PC-3 (cell line): ENCODE results near the gene PDSS1. TPM values are rescaled to one million over a fixed set of nuclear protein-coding genes. Genes with fewer than 3 reads are reported as not detected.
"Not testable (repeated sequence)": the region's sequence is repeated elsewhere in the genome, so short reads cannot be mapped to it uniquely, and the experiment has no call there.

Source experiments
- ATAC-seq: fragments of 200-7000 bp; cut with Tn5 transposase; 2 replicates; pipeline ENCODE4 v1.9.1; 2020; ENCODE audit warnings: mild to moderate bottlenecking, moderate library complexity
- Bru-seq: library from RNA; stranded (reverse); fragments of 400-500 nt; gene quantifications from one replicate; lab custom pipeline; 2021; lab: Mats Ljungman, UMichigan
- BruChase-seq, 2 experiments: library from RNA; stranded (reverse); fragments of 400-500 nt; gene quantifications; one replicate each; lab custom pipeline; 2021; lab: Mats Ljungman, UMichigan
- BruUV-seq: library from RNA; stranded (reverse); fragments of 400-500 nt; replicated peaks from 2 replicates; lab custom pipeline; 2021; lab: Mats Ljungman, UMichigan
- CTCF ChIA-PET: fragments of 300-600 bp; sonication (Branson Sonifier 250); formaldehyde crosslinking; loops from one replicate; lab custom pipeline; 2022; ENCODE audit warnings: antibody characterized with exemption; lab: Charles Lee
- POLR2A ChIA-PET: fragments of 300-600 bp; sonication (Branson Sonifier 250); formaldehyde crosslinking; loops from one replicate; lab custom pipeline; 2022; ENCODE audit warnings: antibody characterized with exemption; ENCODE audit not compliant: unreplicated experiment; lab: Charles Lee
- DNase-seq: peaks from one replicate; pipeline ENCODE4 v3.0.0-alpha.2; 2015
- H2AFZ ChIP-seq: fragments of 300-600 bp; sonication (generic); 2 replicates; pipeline ENCODE4 v1.6.0; 2016; ENCODE audit warnings: antibody characterized with exemption, low read length
- H3F3A ChIP-seq: fragments of 300-600 bp; sonication (generic); one replicate; pipeline ENCODE4 v1.6.0; 2017; ENCODE audit warnings: antibody characterized with exemption, low read length, control low read depth, mild to moderate bottlenecking; ENCODE audit not compliant: unreplicated experiment
- H3K27ac ChIP-seq: fragments of 300-600 bp; sonication (generic); 2 replicates; pipeline ENCODE4 v1.5.1; 2016; ENCODE audit warnings: mild to moderate bottlenecking, low read length
- H3K27me3 ChIP-seq: fragments of 300-600 bp; sonication (generic); 2 replicates; pipeline ENCODE4 v1.6.1; 2016; ENCODE audit warnings: low read length, mixed read lengths
- H3K36me3 ChIP-seq: fragments of 300-600 bp; sonication (generic); 2 replicates; pipeline ENCODE4 v1.6.1; 2016; ENCODE audit warnings: low read depth, mixed run types, low read length, mixed read lengths
- H3K4me1 ChIP-seq: fragments of 300-600 bp; sonication (generic); 2 replicates; pipeline ENCODE4 v1.5.1; 2016; ENCODE audit warnings: low read length; ENCODE audit not compliant: insufficient read depth
- H3K4me2 ChIP-seq: fragments of 300-600 bp; sonication (generic); 2 replicates; pipeline ENCODE4 v1.6.0; 2016; ENCODE audit warnings: low read length
- H3K4me3 ChIP-seq: fragments of 300-600 bp; sonication (generic); 2 replicates; pipeline ENCODE4 v1.5.1; 2016; ENCODE audit warnings: mild to moderate bottlenecking, low read length, mixed read lengths
- H3K79me2 ChIP-seq: fragments of 300-600 bp; sonication (generic); 2 replicates; pipeline ENCODE4 v1.6.1; 2017; ENCODE audit warnings: low read length, mixed read lengths
- H3K9ac ChIP-seq: fragments of 300-600 bp; sonication (generic); 2 replicates; pipeline ENCODE4 v1.6.0; 2016; ENCODE audit warnings: mild to moderate bottlenecking, low read length
- H3K9me2 ChIP-seq: fragments of 300-600 bp; sonication (generic); replicated peaks from 2 replicates; pipeline ENCODE4 v1.6.1; 2016; ENCODE audit warnings: mixed run types, low read length, mixed read lengths
- H3K9me3 ChIP-seq: fragments of 300-600 bp; sonication (generic); 2 replicates; pipeline ENCODE4 v1.6.1; 2016; ENCODE audit warnings: low read length, mixed read lengths
- H4K20me1 ChIP-seq: fragments of 300-600 bp; sonication (generic); 2 replicates; pipeline ENCODE4 v1.6.1; 2016; ENCODE audit warnings: low read length, mixed read lengths
- EZH2 ChIP-seq: fragments of 300-600 bp; sonication (generic); IDR thresholded peaks from one replicate; pipeline ENCODE4 v1.6.1; 2017; ENCODE audit warnings: antibody characterized with exemption, mild to moderate bottlenecking, low read length; ENCODE audit not compliant: unreplicated experiment
- EZH2phosphoT487 ChIP-seq: fragments of 300-600 bp; sonication (generic); IDR thresholded peaks from 2 replicates; pipeline ENCODE4 v1.6.1; 2018; ENCODE audit warnings: mild to moderate bottlenecking, antibody characterized with exemption, low read length, borderline replicate concordance
- intact Hi-C: fragments of 100-400 bp; cut with micrococcal nuclease; formaldehyde crosslinking; loops from 2 replicates; pipeline ENCODE4 v1.9.0; 2023
- long read RNA-seq: library from polyadenylated mRNA; unstranded; transcript quantifications from one replicate; pipeline ENCODE4 v2.0.0, GENCODE V29; 2021; ENCODE audit not compliant: unreplicated experiment
- total RNA-seq: library from RNA; depleted of rRNA; stranded (reverse); fragments of >200 nt; gene quantifications from 2 replicates; pipeline ENCODE4 v1.2.3, GENCODE V29; 2014; rRNA removed
- TF ChIP-seq, protein P1 (sequence below): fragments of 300-600 bp; sonication (generic); conservative IDR thresholded peaks from 2 replicates; pipeline ENCODE4 v1.5.1; 2017; ENCODE audit warnings: antibody characterized with exemption, low read depth, mild to moderate bottlenecking, low read length

The PDSS1 gene, protein sequence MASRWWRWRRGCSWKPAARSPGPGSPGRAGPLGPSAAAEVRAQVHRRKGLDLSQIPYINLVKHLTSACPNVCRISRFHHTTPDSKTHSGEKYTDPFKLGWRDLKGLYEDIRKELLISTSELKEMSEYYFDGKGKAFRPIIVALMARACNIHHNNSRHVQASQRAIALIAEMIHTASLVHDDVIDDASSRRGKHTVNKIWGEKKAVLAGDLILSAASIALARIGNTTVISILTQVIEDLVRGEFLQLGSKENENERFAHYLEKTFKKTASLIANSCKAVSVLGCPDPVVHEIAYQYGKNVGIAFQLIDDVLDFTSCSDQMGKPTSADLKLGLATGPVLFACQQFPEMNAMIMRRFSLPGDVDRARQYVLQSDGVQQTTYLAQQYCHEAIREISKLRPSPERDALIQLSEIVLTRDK
- total RNA-seq (16.8 and 29.0 TPM in 2 replicates), Bru-seq, nascent RNA (percentile 60 among the genes with signal in this experiment), BruChase-seq, experiment 1, labeled RNA remaining after a 6-hour chase (percentile 57 among the genes with signal in this experiment), BruChase-seq, experiment 2, labeled RNA remaining after a 2-hour chase (percentile 50 among the genes with signal in this experiment)
- long read RNA-seq, transcript PDSS1-201 (12 exons, 1,626 nt) = major isoform, 7 of 11 reads
- long read RNA-seq, partial matches to known transcripts = 0 of 11 reads
- long read RNA-seq, other reads (novel, unspliced or antisense) = 4 of 11 reads

GRCh38 chr10:26697163-26697921 lies at the start of gene PDSS1:
Gene PDSS1, plus strand, starts transcription at chr10:26697701. Its CDS starts 11 bp downstream, at chr10:26697712.
- peak; percentile 53 for DNase-seq
- CTCF ChIA-PET = no interaction called here
- POLR2A ChIA-PET = no interaction called here
- intact Hi-C loops = no loop called here
- H3K9me3 ChIP-seq = no peaks in the 10 kb centered on the region
- no peaks in the 10 kb centered on the region for H3K27me3 ChIP-seq
- no peaks in the 10 kb centered on the region for H3F3A ChIP-seq
- H2AFZ ChIP-seq = peak within 1 kb of the TSS; percentile 95
- peak within 1 kb of the TSS; percentile 72 for H3K27ac ChIP-seq
- H3K36me3 ChIP-seq = no peaks in the 10 kb centered on the region
- H3K4me3 ChIP-seq = peak within 1 kb of the TSS; percentile 94
- peak within 1 kb of the TSS; percentile 93 for H3K4me2 ChIP-seq
- TF ChIP-seq EZH2 = no peak
- TF ChIP-seq EZH2phosphoT487 = no peak
- TF ChIP-seq, protein P1, sequence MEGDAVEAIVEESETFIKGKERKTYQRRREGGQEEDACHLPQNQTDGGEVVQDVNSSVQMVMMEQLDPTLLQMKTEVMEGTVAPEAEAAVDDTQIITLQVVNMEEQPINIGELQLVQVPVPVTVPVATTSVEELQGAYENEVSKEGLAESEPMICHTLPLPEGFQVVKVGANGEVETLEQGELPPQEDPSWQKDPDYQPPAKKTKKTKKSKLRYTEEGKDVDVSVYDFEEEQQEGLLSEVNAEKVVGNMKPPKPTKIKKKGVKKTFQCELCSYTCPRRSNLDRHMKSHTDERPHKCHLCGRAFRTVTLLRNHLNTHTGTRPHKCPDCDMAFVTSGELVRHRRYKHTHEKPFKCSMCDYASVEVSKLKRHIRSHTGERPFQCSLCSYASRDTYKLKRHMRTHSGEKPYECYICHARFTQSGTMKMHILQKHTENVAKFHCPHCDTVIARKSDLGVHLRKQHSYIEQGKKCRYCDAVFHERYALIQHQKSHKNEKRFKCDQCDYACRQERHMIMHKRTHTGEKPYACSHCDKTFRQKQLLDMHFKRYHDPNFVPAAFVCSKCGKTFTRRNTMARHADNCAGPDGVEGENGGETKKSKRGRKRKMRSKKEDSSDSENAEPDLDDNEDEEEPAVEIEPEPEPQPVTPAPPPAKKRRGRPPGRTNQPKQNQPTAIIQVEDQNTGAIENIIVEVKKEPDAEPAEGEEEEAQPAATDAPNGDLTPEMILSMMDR = no peak
- BruUV-seq = no TSS peak
- ATAC-seq = peak; percentile 87
- H3K9me2 ChIP-seq = no peaks in the 10 kb centered on the region
- peaks cover 12% of the 10 kb centered on the region for H3K4me1 ChIP-seq
- peak within 1 kb of the TSS; percentile 96 for H3K9ac ChIP-seq
- peaks cover 47% of the 10 kb centered on the region for H3K79me2 ChIP-seq
- H4K20me1 ChIP-seq = no peaks in the 10 kb centered on the region

DNA sequence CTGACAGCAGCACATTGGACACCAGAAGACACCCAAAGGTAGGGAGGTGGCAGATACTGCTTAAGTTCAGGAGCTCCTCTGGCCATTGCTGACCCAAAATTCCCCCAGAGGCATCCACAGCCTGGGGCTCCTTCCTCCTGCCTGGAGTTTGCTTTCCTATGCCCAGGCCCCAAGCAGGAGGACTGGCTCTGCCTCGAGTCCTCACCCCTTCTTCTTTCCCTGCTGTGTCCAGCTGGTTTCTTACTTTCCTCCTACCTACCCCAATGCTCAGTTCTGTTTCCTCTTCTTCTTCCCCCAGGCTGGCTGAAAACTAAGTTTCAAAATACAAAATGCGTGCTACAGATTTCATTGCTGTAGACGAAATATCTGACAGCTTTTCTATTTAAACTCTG lies 49.3 kb upstream of the PDSS1 start:
- DNase-seq, H3F3A ChIP-seq, BruUV-seq, H3K4me1 ChIP-seq, H3K4me2 ChIP-seq, H3K9ac ChIP-seq, H3K36me3 ChIP-seq, H3K4me3 ChIP-seq, H4K20me1 ChIP-seq, H3K79me2 ChIP-seq, CTCF ChIA-PET, H3K9me2 ChIP-seq, H2AFZ ChIP-seq, ATAC-seq, H3K27ac ChIP-seq, H3K9me3 ChIP-seq, POLR2A ChIA-PET, intact Hi-C loops: not testable (repeated sequence)
- 0 out of 2 replicates have a peak, but pooled peaks cover 12% of the 10 kb centered on the region for H3K27me3 ChIP-seq

- H3K36me3 ChIP-seq = no peaks in the 10 kb centered on the region
- H3K9ac ChIP-seq = no peak overlapping the region
- no peak overlapping the region for H3K4me2 ChIP-seq
- BruUV-seq = no TSS peak
- no peak overlapping the region for H3K4me3 ChIP-seq
- H3K79me2 ChIP-seq = no peaks in the 10 kb centered on the region
- no peak for ATAC-seq
- H4K20me1 ChIP-seq = no peaks in the 10 kb centered on the region
- no peaks in the 10 kb centered on the region for H3F3A ChIP-seq
- intact Hi-C loops = no loop called here
- no peaks in the 10 kb centered on the region for H3K9me3 ChIP-seq
- H3K27ac ChIP-seq = no peak overlapping the region
- H3K27me3 ChIP-seq = 0 out of 2 replicates have a peak, but pooled peaks cover 13% of the 10 kb centered on the region
- CTCF ChIA-PET = interaction anchor here (0.7 kb wide), 1 partner anchor 506 kb away, joined by 3 read pairs; no protein-coding TSS in a partner anchor
- no peak for DNase-seq
- no peaks in the 10 kb centered on the region for H3K4me1 ChIP-seq
- no peaks in the 10 kb centered on the region for H3K9me2 ChIP-seq
- POLR2A ChIA-PET = no interaction called here
- H2AFZ ChIP-seq = no peak overlapping the region
- TF ChIP-seq EZH2 = no peak
- TF ChIP-seq EZH2phosphoT487 = no peak
- TF ChIP-seq, protein P1 = no peak
These were observed 47.1 kb upstream of the PDSS1 start for GRCh38 chr10:26650406-26650805.

DNA sequence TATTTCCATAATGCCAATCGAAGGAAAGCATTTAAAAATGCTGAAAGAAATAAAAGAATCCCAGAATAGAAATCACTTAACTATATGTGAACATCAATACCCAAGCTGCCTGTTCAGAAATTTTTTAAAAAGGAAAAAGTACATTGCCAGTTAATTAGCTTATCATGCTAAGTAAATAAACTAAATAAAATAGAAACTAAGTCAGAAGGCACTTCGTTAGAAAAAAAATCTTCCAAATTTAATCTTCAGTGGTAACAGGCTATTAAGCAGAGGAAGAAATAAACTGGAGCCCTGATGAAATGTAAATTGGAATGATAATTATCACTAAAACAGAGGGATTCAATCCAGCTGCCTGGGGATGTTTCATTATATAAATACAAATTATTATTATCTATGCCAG lies 46.0 kb upstream of the PDSS1 start:
- H4K20me1 ChIP-seq, POLR2A ChIA-PET, DNase-seq, H3K4me2 ChIP-seq, H3F3A ChIP-seq, CTCF ChIA-PET, BruUV-seq, ATAC-seq, intact Hi-C loops, H3K27ac ChIP-seq, H2AFZ ChIP-seq, H3K9ac ChIP-seq, H3K79me2 ChIP-seq, H3K4me3 ChIP-seq, H3K9me2 ChIP-seq, H3K4me1 ChIP-seq, H3K9me3 ChIP-seq, H3K36me3 ChIP-seq: not testable (repeated sequence)
- 0 out of 2 replicates have a peak, but pooled peaks cover 11% of the 10 kb centered on the region for H3K27me3 ChIP-seq
